Measurements from ENCODE around the gene MUC6. TPM values are rescaled to one million over a fixed set of nuclear protein-coding genes. Genes with fewer than 3 reads are reported as not detected.

The MUC6 gene
- total RNA-seq, 1 experiment from 2014 or later, result not detected

- Mint-ChIP-seq H3K4me1 (ENCODE audit: insufficient read depth, unreplicated experiment) (no peaks in the 10 kb centered on the region), H3K36me3 (ENCODE audit: insufficient read depth, unreplicated experiment) (peaks cover 47% of the 10 kb centered on the region), H3K27ac (ENCODE audit: low read depth, unreplicated experiment) (no peak overlapping the region), H3K27me3 (ENCODE audit: insufficient read depth, unreplicated experiment) (no peaks in the 10 kb centered on the region), H3K9me3 (ENCODE audit: unreplicated experiment) (no peaks in the 10 kb centered on the region), H3K4me3 (ENCODE audit: unreplicated experiment) (no peak overlapping the region)
- ChIA-PET CTCF (no interaction called here), POLR2A (no interaction called here)
- intact Hi-C loops (cut with micrococcal nuclease), result no loop called here
- no peak for TF ChIP-seq CTCF (IDR thresholded peaks at IDR 0.05; ENCODE audit: unreplicated experiment)
- no TSS peak for BruUV-seq (replicated peaks)
- no peak for DNase-seq (ENCODE audit: unreplicated experiment)
These were observed 71.2 kb downstream of the MUC6 start for GRCh38 chr11:965206-965775.

- H3K4me1 Mint-ChIP-seq (ENCODE audit: insufficient read depth, unreplicated experiment), result no peaks in the 10 kb centered on the region
- H3K36me3 Mint-ChIP-seq (ENCODE audit: insufficient read depth, unreplicated experiment), result peaks cover 46% of the 10 kb centered on the region
- DNase-seq (ENCODE audit: unreplicated experiment), result no peak
- H3K27me3 Mint-ChIP-seq (ENCODE audit: insufficient read depth, unreplicated experiment), result no peaks in the 10 kb centered on the region
- ChIA-PET POLR2A (no interaction called here), CTCF (no interaction called here)
- intact Hi-C loops (cut with micrococcal nuclease), result no loop called here
- no TSS peak for BruUV-seq (replicated peaks)
- H3K4me3 Mint-ChIP-seq (ENCODE audit: unreplicated experiment), result no peak overlapping the region
- no peaks in the 10 kb centered on the region for H3K9me3 Mint-ChIP-seq (ENCODE audit: unreplicated experiment)
- TF ChIP-seq CTCF (IDR thresholded peaks at IDR 0.05; ENCODE audit: unreplicated experiment), result no peak
- no peak overlapping the region for H3K27ac Mint-ChIP-seq (ENCODE audit: low read depth, unreplicated experiment)
These were observed 72.7 kb downstream of the MUC6 start for GRCh38 chr11:963852-964251.

Other genes starting within 250 kb of the MUC6 start
- gene CEND1, start 246.6 kb downstream of the MUC6 start, total RNA-seq (2022), result not detected in 2 replicates
- gene SLC25A22, start 238.4 kb downstream of the MUC6 start, total RNA-seq (2022), result 34.0 and 36.5 TPM in 2 replicates
- 15.8 and 22.1 TPM in 2 replicates for gene PIDD1, start 231.5 kb downstream of the MUC6 start, total RNA-seq (2022)
- 1,886 and 2,142 TPM in 2 replicates for gene RPLP2, start 226.8 kb downstream of the MUC6 start, total RNA-seq (2022)
- gene PNPLA2, start 217.8 kb downstream of the MUC6 start, total RNA-seq (2022), result 100 and 112 TPM in 2 replicates
- gene CRACR2B, start 208.8 kb downstream of the MUC6 start, total RNA-seq (2022), result 1.2 and 1.9 TPM in 2 replicates
- gene CD151, start 203.8 kb downstream of the MUC6 start, total RNA-seq (2022), result 404 and 412 TPM in 2 replicates
- 96.9 and 118 TPM in 2 replicates for gene POLR2L, start 194.2 kb downstream of the MUC6 start, total RNA-seq (2022)
- gene TSPAN4, start 193.9 kb downstream of the MUC6 start, total RNA-seq (2022), result 118 and 148 TPM in 2 replicates
- gene CHID1, start 125.9 kb downstream of the MUC6 start, total RNA-seq (2022), result 82.1 and 94.8 TPM in 2 replicates
- gene AP2A2, start 110.8 kb downstream of the MUC6 start, total RNA-seq (2022), result 70.5 and 70.6 TPM in 2 replicates
- 0.02 TPM in 2 replicates for gene MUC2, start 38.2 kb upstream of the MUC6 start, total RNA-seq (2022)
- not detected in 2 replicates for gene MUC5AC, start 121.2 kb upstream of the MUC6 start, total RNA-seq (2022)
- not detected in 2 replicates for gene MUC5B, start 186.3 kb upstream of the MUC6 start, total RNA-seq (2022)